Endothelial cell of umbilical vein (primary cell): ENCODE measurements around the gene CYSLTR2.

Experiments used
- CTCF ChIP-seq, 2 donors: IDR thresholded peaks; 1 replicate in 1 of 2; 2 replicates in 1 of 2; pipeline ENCODE4 v1.5.1; 2011; ENCODE audit warnings: low read length in 2 of 2, mild to moderate bottlenecking in 2 of 2, moderate library complexity in 2 of 2, control low read depth in 1 of 2, inconsistent platforms in 1 of 2, low read depth in 1 of 2; ENCODE audit not compliant: insufficient read depth in 1 of 2; ENCODE audit errors: extremely low read depth in 1 of 2
- EZH2 ChIP-seq: IDR thresholded peaks from 2 replicates; pipeline ENCODE4 v1.6.1; 2012; ENCODE audit warnings: borderline replicate concordance, low read depth, mild to moderate bottlenecking, moderate library complexity, low read length, inconsistent platforms; ENCODE audit not compliant: severe bottlenecking
- GATA2 ChIP-seq: IDR thresholded peaks from 2 replicates; pipeline ENCODE4 v1.7.0; 2011; ENCODE audit warnings: low read depth, mild to moderate bottlenecking, moderate library complexity, mixed read lengths, low read length; ENCODE audit not compliant: insufficient read length, insufficient read depth
- POLR2A ChIP-seq: IDR thresholded peaks from 2 replicates; pipeline ENCODE4 v1.6.1; 2012; ENCODE audit warnings: low read depth, mild to moderate bottlenecking, control low read depth, low read length
- POLR2AphosphoS5 ChIP-seq: IDR thresholded peaks from 2 replicates; pipeline ENCODE4 v1.6.1; 2012; ENCODE audit warnings: low read depth, mild to moderate bottlenecking, control low read depth, low read length, moderate library complexity; ENCODE audit not compliant: insufficient read depth

GRCh38 chr13:48660361-48661076 lies 6.8 kb downstream of the CYSLTR2 start:
- TF ChIP-seq CTCF (IDR thresholded peaks at IDR 0.05; ENCODE audit: extremely low read depth in 1 of 2, insufficient read depth in 1 of 2, low read depth in 1 of 2, low read length in 2 of 2) (no peak), POLR2AphosphoS5 (no peak), EZH2 (no peak), POLR2A (no peak), GATA2 (no peak)
